H54 (cell line): ENCODE measurements around the gene MAPK14.
"Not testable (repeated sequence)": the region's sequence is repeated elsewhere in the genome, so short reads cannot be mapped to it uniquely, and the experiment has no call there.

Experiments
- DNase-seq: peaks from one replicate; pipeline ENCODE4 v3.0.0; 2011; ENCODE audit warnings: low spot score, mixed read lengths; ENCODE audit not compliant: insufficient read length
- FAIRE-seq: peaks from 3 replicates; lab custom pipeline; 2011; peaks lifted over from hg19 to GRCh38; lab: Jason Lieb, UNC
- POLR2A ChIP-seq: IDR thresholded peaks from 2 replicates; pipeline ENCODE4 v1.6.1; 2011; ENCODE audit warnings: low read depth, mild to moderate bottlenecking, low read length

The MAPK14 gene

GRCh38 chr6:36121787-36122494, 94.3 kb downstream of the MAPK14 start:
- no peak for TF ChIP-seq POLR2A
- FAIRE-seq (no peak), DNase-seq (no peak)

DNA sequence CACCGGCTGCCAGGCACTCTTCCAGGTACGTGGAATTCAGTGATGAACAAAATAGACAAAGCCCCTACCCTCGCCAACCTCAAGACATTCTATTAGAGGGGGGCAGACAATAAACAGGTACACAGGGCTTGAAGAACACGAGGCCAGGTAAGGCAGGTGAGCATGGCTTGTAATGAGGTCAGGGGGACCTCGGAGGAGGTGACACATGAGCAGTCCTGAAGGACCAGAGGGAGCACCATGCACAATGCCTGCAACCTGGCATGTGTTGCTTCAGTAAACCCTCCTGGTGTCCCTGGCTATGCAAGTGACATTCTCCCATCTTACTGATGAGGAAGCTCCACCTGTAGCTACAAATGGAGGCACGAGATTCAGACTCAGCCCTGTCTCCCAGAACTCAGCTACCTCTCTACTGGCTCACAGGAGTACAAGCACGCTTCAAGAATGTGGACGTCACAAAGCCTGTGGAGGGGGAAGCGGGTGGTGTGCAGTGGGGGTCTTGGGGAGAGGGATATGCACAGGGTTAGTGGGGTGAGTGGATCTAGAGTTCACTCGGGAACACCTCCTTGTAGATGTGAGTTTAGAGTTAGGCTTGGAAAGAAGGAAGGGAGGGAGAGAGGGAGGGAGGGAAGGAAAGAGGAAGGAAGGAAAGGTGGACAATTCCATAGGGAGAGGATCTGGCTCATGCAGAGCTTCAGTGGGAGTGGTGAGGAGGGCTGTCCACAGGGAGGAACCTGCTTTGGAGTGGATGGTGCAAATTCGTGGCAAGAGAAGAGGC, 95.1 kb downstream of the MAPK14 start:
- DNase-seq = no peak
- TF ChIP-seq POLR2A = no peak
- FAIRE-seq = no peak

- TF ChIP-seq POLR2A = no peak
- DNase-seq (peak; percentile 72), FAIRE-seq (no peak)
These were observed 95.9 kb downstream of the MAPK14 start for GRCh38 chr6:36123270-36124139.

DNA sequence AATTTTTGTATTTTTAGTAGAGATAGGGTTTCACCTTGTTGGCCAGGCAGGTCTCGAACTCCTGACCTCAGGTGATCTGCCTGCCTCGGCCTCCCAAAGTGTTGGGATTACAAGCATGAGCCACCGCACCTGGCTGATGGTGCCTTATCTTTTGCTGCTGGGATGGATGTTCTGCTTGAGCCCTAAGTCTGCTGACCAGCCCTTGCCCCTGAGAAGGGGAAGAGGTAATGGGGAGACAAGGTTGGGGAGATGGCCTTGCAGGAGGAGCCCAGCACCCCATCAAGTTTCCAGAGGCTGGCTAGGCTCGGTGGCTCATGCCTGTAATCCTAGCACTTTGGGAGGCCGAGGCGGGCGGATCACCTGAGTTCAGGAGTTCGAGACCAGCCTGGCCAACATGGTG, 96.7 kb downstream of the MAPK14 start:
- not testable (repeated sequence) for FAIRE-seq, DNase-seq

DNA sequence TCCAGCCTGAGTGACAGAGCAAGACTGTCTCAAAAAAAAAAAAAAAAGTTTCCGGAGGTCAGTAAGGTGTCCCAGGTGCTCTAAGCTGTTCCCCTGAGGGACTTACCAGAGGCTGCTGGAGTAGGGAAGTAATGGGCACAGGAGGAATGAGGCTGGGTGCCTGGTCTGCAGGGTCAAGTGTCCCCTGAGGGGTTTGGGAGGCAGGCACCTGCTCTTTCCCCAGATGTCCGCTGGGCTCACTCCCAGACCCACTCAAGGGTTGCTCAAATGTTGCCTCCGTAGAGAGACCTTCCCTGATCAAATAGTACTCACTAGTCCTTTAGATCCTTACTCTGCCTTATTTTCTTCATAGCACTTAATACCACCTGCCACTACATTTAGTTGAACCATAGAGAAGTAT, 97.3 kb downstream of the MAPK14 start:
- no peak for FAIRE-seq
- DNase-seq = no peak
- TF ChIP-seq POLR2A = no peak

- FAIRE-seq (no peak), DNase-seq (no peak)
- TF ChIP-seq POLR2A = no peak
These were observed 98.0 kb downstream of the MAPK14 start for GRCh38 chr6:36125575-36125974.

DNA sequence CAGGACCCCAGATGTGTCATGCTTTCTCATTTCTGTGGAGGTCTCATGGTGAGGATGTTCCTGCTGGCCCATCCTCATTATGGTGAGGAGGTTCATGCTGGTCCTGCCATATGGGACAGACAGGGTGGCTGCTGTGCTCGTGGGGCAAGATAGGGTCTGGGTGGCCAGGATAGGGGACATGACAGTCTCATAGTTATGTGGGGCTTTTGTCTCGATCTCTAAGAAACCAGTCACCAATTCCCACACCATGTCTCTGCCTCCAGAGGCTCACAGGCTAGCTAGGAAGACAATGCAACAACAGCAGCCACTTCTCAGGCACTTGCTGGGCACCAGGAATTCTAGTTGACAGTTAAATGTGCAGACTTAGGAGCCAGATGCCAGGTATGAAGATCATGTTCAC, 98.5 kb downstream of the MAPK14 start:
- FAIRE-seq (no peak), DNase-seq (no peak)
- TF ChIP-seq POLR2A = no peak

- no peak for TF ChIP-seq POLR2A
- FAIRE-seq (no peak), DNase-seq (peak; percentile 56)
These were observed 99.2 kb downstream of the MAPK14 start for GRCh38 chr6:36126553-36127458.

DNA sequence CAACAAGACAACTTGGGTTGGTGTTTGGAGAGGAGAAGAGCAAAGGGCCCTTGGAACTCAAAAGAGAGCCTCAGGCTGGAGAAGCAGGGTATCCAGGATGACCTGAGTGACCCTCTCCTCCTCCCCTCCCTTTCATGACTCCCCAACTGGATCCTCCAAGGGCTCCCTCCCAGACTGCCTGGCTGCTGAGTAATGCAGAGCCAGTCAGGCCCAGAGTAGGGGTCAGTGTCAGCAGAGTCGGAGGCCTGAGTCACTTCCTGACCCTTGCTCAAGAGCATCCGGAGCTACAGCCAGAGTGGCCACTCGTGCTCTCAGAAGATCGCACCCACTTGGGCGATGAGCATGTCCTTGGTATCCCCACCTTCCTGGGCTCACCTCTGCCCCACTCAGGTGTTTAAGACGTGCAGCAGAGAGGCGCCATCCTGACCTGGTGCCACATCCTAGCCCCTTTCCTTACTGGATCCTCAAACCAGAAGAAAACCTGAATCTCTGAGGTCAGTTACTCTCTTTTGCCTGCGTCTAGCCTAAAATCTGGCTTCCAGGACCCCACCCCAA, 99.9 kb downstream of the MAPK14 start:
- no peak for TF ChIP-seq POLR2A
- peak; percentile 99 for DNase-seq
- FAIRE-seq = peak; percentile 79

DNA sequence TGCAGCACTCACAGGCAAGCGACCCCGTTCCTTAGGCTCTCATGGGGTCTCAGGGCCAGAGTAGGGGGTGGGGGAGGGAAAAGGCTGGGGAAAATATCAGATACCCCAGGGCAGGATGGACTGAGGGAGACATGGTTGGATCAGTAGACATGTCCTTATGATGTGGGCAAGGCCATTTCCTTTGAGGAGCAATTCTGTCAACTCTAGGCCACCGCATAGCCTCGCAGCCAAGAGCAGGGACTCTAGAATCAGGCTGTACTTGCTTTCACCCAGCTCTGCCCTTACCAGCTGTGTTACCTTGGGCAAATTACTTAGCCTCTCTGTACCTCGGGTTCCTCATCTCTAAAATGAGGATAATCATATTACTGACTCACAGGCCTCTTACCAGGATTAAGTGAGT, 100.5 kb downstream of the MAPK14 start:
- TF ChIP-seq POLR2A = no peak
- no peak for DNase-seq
- no peak for FAIRE-seq

DNA sequence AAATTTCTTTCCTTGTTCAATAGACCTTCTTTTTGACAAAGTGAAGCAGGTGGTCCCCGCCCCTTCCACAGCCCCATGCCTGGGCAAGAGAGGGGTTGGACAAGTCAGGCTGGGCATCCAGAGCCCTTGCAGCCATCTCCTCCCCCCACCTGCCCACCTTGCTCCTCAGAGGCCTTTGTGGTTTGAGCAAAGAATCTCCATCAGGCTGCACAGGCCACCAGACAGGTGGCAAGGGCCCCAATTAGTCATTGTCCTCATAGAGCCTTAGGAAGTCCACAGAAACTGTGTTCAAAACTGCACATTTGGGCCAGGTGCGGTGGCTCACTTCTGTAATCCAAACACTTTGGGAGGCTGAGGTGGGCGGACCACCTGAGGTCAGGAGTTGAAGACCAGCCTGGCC, 101.2 kb downstream of the MAPK14 start:
- DNase-seq = no peak
- no peak for TF ChIP-seq POLR2A
- FAIRE-seq = no peak

- not testable (repeated sequence) for DNase-seq, FAIRE-seq
These were observed 101.7 kb downstream of the MAPK14 start for GRCh38 chr6:36129334-36129733.
